Lower leg skin (tissue), 4 donors: ENCODE results near the gene STK16. TPM values are rescaled to one million over a fixed set of nuclear protein-coding genes. Genes with fewer than 3 reads are reported as not detected.

Experiments
- DNase-seq, 2 donors: peaks; one replicate each; pipeline ENCODE4 v3.0.0-alpha.2; 2019; ENCODE audit warnings: low spot score in 2 of 2
- H3K4me3 ChIP-seq: fragments of 200-600 bp; sonication (generic); 2 replicates; pipeline ENCODE4 v1.5.1; 2017; ENCODE audit warnings: mild to moderate bottlenecking, low read depth; ENCODE audit not compliant: poor library complexity, severe bottlenecking
- CTCF ChIP-seq, 3 donors: fragments of 450-650 bp; IDR thresholded peaks; one replicate each; pipeline ENCODE4 v1.5.1; 2016; ENCODE audit warnings: antibody characterized with exemption in 3 of 3, mild to moderate bottlenecking in 3 of 3, moderate library complexity in 2 of 3
- POLR2A ChIP-seq, 2 donors: fragments of 450-650 bp; IDR thresholded peaks; one replicate each; pipeline ENCODE4 v1.6.1; 2016 to 2017; ENCODE audit warnings: antibody characterized with exemption in 2 of 2, mild to moderate bottlenecking in 1 of 2, moderate library complexity in 1 of 2
- WGBS, 2 donors: methylation state at CpG; one replicate each; pipeline ENCODE4 v1.1.5; 2018; 5-methylcytosine and 5-hydroxymethylcytosine counted together
- intact Hi-C: fragments of 100-400 bp; cut with DNase I; formaldehyde crosslinking; loops from one replicate; pipeline ENCODE4 v1.15.0; 2023; ENCODE audit warnings: low total_unique reads
- total RNA-seq, 4 donors: library from RNA; depleted of rRNA; stranded (reverse); fragments of >200 nt; gene quantifications; one replicate each; pipeline ENCODE4 v1.1.0, GENCODE V29; 2016

STK16 gene
- total RNA-seq, 4 donors from 2014 or later = 12.9 to 26.4 (median 13.8) TPM

- WGBS, 2 donors = 68 to 73% methylated on average over 5 of the region's 5 CpGs
- no peak for TF ChIP-seq CTCF (IDR thresholded peaks at IDR 0.05)
- no peak for TF ChIP-seq POLR2A (IDR thresholded peaks at IDR 0.05)
- DNase-seq = no peak
- intact Hi-C loops = no loop called here
- H3K4me3 ChIP-seq = no peak overlapping the region
These were observed 16.0 kb downstream of the STK16 start for GRCh38 chr2:219261024-219261855.

- H3K4me3 ChIP-seq = no peak overlapping the region
- TF ChIP-seq CTCF (IDR thresholded peaks at IDR 0.05) (no peak), POLR2A (IDR thresholded peaks at IDR 0.05) (no peak)
- no peak for DNase-seq
- 65 to 67% methylated on average over 4 to 5 of the region's 5 CpGs for WGBS, 2 donors
- intact Hi-C loops = no loop called here
These were observed 21.0 kb downstream of the STK16 start for GRCh38 chr2:219266232-219266631.

- TF ChIP-seq CTCF (IDR thresholded peaks at IDR 0.05) (no peak), POLR2A (IDR thresholded peaks at IDR 0.05) (no peak)
- no peak overlapping the region for H3K4me3 ChIP-seq
- intact Hi-C loops = no loop called here
- 67 to 89% methylated on average over 1 of the region's 1 CpG for WGBS, 2 donors
- no peak for DNase-seq
These were observed 21.6 kb downstream of the STK16 start for GRCh38 chr2:219266886-219267285.

GRCh38 chr2:219268294-219268693 is 23.0 kb downstream of the STK16 start:
- H3K4me3 ChIP-seq = no peak overlapping the region
- TF ChIP-seq CTCF (IDR thresholded peaks at IDR 0.05) (no peak), POLR2A (IDR thresholded peaks at IDR 0.05) (no peak)
- no peak for DNase-seq
- intact Hi-C loops = no loop called here
- 77 to 80% methylated on average over 2 of the region's 2 CpGs for WGBS, 2 donors

- H3K4me3 ChIP-seq = no peak overlapping the region
- 68% methylated on average over 8 of the region's 8 CpGs for WGBS, 2 donors
- intact Hi-C loops = no loop called here
- no peak for DNase-seq
- no peak for TF ChIP-seq CTCF (IDR thresholded peaks at IDR 0.05)
- no peak for TF ChIP-seq POLR2A (IDR thresholded peaks at IDR 0.05)
These were observed 24.2 kb downstream of the STK16 start for GRCh38 chr2:219269362-219270054.
